COLO829 (cell line): ENCODE data around the gene SPTLC3.
"Not testable (repeated sequence)": the region's sequence is repeated elsewhere in the genome, so short reads cannot be mapped to it uniquely, and the experiment has no call there.

Experiments used
- DNase-seq: peaks from one replicate; pipeline ENCODE4 v3.0.0; 2012; ENCODE audit warnings: low spot score

The SPTLC3 gene

DNA sequence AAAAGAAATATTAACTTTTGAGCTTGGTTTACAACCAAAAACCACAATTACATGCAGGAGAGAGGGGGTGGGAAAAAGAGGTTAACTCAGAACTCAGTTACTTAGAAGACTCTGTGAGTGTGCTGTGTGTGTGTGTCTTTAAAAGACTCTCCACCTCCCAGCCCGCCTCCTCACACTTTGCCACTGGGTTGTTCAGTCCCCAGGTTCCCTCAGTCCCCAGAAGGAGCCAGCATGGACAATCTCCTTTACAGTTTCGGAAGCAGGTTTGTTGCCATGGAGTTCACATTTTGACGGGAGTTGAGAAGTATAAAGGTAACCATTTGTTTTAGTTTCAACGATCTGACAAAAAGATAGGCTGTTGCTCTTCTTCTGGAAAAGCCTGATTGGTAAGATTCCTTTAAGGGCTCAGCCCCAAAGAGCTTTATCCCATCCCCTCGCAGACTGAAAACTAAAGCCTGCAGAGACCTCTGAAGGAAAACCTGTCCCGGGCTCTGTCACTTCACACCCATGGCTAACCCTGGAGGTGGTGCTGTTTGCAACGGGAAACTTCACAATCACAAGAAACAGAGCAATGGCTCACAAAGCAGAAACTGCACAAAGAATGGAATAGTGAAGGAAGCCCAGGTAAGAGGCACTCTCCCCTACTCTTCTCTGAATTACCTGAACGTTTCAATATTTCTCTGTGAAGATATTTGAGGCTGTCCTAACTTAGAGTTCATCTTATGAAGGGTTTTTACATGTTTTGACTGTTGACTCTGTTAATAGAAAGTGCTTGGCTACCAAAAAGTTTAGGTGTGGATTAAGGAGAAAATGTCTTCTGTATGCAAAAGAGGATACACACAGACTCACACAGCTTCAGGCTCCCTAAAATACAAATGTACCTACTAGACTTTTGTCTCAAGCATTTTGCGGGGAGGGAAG is at the start of gene SPTLC3:
SPTLC3 (plus strand) TSS at position 212 of the 921 bp plus-strand sequence; CDS start at position 508, 296 bp downstream.
- no peak for DNase-seq

DNA sequence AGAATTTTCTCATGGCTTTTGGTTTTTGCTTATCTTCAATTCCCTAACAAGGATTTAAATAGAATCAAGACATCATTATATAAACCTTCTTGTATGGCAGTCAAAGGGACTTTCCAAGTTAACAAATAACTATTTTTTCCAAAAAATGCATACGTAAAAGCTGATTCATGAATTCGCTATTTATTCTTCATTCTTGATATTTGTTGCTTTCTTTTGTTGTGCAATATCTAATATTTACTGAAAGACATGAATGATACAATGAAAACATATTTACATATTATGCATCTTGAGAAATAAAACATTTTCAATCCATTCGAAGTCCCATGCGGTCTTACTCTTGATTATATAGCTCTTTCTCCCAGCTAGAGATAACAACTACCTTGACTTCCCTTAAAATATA is 47.0 kb upstream of the SPTLC3 start:
- DNase-seq = no peak

DNA sequence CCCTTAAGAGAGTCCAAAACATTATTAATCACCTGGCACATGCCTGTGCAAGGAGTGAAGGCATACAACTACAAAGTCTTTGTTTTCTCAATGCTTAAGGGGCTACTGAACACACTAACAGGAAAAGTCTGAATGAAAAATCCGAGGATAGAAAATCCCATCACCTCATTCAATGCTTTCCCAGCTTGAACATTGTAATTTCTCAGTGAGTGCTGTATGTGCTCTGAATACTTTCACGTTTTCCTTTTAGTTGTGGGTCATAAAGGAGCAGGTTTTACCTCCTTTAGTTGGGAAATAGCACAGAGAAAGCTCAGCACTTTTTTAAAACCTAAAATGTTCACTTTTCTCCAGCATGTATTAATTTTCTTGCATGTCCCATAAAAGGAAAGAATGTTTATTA is 45.9 kb upstream of the SPTLC3 start:
- no peak for DNase-seq

DNA sequence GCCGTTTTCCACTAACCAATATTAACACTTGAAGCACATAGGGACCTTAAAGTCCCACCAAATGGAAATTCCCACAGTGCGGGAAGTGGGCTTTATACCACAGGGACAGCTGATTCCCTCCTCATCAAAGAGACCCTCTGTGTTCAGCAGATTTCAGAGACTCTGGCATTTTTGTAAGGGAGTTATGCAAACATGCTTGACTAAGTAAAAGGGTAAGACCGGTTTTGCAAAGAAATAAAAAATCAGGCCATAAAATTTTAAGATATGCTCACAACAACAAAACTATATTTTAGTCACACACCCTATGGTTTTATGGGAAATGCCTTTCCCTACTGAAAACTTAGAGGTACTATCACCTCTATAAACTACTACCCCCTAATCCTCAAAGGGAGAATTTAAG is 45.4 kb upstream of the SPTLC3 start:
- no peak for DNase-seq

DNA sequence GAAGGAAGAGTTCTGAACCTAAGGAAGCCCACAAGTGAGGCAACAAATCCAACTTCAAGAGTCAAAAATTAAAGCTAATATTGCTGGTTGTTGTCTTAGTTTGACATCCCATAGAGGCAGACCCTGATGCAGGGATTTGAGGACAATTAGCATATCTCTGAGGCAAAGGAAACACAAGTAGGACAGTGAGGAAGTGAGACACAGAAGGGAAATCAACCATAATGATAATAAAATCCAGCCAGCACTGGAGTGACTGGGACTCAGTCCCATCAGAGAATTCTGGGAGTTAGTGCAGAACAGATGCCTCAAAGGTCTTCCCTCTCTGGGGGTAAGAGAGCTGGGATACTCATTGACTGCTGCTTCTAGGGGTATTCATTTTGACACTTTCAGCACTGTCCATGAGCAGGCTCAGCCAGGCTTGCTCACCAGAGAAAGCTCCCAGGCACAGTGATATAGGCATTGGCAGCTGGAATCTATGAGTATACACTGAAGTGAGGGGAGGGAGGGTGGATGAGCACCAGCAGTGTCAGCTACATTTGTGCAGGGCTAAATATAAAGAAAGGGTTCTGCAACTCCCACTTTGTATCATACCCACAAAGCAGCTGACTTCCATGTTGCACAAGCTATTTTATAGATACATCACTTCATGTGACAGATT is 43.4 kb upstream of the SPTLC3 start:
- no peak for DNase-seq

DNA sequence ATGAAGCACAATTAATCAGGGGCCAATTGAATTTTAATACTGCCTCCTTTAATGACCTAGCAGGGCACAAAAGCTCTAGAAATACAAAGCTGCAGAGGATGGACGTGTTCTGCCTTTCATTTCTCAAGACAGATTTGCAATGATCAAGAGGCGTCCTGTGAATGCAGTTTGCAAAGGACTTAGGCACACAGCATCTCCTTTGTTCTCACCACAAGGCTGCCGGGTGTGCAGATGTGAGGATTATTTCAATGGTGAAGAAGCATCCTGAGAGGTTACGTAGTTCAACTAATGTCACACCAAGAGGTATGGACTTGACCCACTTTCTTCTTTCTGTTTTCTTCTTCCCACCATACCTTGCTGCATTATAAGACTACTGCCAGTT is 42.9 kb upstream of the SPTLC3 start:
- no peak for DNase-seq

DNA sequence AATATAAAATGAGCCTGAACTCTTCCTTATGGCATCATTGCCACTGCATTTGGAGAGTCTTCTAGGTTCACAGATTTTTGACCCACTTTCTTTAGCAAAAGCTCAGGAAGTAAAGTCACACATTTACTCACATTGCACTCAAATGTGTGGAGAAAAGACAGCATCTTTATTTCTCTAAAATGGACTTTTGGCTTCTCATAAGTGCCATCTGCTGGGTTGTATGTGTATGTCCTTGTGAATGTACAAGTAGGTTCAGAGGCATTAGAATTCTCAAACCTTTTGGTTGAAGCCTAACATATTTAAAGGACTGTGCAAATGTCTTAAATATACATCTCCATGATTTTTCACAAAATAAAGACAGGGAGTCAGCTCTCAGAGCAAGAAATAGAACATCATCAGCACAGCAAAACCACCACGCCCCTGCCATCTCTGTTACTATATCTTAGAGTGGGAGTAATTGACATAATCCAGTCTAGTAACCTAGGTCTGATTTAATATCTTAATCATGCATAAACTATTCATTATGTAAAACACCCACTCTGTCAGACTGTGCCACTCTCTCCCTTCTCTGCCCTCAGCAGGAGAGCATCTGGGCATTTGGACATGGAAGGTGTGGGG is 42.2 kb upstream of the SPTLC3 start:
- DNase-seq = peak; percentile 21

DNA sequence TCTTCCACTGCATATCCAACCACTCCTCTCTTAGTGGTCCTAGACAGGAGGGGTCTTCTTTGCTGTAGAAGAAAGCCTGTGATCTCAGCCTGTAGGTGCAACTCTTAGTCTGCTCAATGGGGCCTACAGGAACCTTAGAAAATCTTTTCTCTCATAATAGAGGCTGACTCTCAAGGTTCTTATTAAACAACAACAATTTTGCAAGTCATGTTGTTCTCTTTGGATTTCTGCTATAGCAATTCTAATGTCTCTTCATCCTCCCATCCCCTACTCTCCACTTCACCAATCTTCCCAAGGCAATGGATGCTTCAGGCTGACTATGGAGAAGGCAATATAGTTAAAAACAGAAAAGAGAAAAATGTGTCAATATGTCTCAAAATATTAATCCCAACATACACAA is 40.8 kb upstream of the SPTLC3 start:
- DNase-seq = no peak

DNA sequence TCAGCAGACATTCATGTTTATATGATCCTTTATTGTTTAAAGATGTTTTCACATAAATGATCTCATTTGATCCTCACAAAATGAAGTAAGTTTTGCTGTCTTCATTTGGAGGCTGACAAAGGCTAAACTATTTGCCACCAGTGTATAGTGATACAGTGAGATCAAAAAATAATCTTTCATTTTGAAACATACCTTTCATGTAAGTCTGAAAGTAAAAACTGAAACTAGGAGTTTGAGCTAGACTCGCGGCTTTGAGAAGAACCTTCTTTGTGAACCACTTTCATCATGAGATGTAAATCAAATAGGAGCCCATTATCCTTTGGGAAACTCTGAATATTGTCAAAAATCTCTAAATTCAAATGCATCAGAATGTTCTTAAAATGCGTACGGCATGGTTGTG is 40.3 kb upstream of the SPTLC3 start:
- no peak for DNase-seq

DNA sequence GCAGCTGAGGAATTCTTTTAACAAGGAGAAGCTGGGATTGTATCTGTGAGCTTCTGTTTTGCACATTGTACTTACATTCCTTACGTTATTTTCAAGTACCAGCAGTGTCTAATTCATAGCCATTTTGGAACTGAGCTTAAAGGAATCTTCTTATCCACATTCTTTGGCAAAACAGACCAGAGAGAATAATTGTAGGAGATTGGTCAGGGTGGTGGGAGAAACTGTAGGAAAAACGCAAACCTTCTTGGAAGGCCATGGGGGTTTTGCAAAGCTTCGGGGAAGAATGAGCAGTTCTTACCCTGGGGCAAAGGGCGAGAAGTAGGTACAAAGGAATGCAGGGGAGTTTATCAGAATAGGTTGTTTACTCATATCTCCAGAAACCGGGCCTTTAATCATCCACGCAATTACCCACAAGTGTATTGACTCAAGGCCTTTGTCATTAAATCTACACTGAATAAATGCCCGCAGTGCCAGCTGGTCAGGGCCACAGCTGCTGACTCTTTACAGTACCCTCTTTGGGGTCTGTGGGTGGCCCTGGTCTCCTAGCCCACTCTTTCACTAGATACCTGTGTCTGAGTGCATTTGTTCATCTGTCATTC is 39.6 kb upstream of the SPTLC3 start:
- no peak for DNase-seq

DNA sequence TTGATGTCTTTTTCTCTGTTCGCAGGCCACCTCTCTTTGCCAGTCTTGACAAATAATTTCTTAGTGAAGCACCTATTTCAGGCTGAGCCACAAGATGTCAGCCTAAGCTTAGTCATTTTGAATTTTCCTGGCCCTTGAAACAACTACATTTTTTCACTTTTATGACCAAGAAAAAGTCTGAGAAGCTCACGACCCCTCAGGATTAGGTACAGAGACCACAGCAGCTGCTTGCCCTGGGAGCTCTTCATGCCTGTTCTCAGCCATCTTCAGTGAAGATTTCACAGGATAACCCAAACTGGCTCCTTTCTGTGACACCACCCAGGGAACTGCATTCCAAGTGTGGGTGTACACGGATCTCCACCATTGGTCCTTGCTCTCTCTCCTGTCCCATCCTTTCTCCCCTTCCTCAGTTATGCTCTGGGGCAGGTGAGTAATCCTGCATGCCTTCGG is 38.4 kb upstream of the SPTLC3 start:
- DNase-seq = peak; percentile 50

DNA sequence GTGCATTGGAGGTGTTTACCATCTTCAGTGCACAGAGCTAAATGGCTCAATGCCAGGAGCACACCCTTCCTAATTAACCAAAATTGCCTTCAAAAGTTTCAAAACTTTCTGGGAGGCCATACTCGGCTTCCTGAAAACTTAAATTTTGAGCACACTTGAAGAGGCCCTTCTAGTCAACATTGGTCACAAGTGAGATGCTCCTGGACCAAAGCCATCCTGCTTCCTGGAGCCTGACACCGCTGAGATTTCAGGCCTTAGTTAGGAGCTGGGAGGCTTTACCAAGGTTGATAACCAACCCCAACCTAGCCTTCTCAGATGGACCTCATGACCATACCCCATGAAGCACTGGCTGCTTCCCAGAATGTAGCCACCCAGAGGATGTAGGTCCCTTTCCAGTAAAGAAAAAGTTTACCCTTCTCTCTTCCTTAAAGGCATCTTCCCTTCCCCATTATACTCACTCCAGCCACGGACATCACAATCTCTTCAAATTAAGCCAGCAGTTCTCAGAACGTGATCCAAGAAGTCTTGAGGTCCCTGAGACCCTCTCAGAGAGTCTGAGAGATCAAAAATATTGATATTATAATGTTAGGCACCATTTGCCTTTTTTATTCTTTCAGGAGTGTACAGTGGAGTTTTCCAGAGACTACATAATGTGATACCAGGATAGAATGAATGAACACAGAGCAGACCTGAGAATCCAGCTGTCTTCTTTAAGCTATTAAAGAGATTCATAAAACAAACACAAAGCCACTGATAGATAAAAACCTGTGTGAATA is 32.8 kb upstream of the SPTLC3 start:
- DNase-seq = no peak

DNA sequence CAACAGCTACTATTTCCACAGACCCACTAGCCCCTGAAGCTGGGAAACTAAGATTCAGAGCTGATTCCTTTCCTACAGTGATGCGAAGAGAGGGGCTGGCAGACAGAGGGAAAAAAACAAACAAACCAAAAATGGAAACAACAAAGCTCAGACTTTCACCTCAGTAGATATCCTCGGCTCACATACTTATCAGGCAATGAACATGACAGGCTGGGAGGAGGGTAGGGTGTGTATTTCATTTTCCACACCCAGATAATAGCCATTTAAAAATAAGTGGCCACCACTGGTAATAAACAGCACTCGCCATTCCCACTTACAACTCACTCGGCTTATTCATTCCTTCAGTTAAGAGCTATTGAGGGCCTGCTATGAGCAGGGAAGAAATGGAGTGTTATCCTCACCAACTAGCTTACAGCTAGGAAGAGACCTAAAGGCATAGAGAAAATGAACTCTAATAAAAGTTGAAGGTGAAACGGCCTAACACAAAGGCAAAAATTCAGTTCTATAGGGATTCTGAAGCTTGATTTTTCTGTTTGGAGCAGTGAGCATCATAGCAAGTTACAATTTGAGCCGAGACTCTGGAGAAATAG is 32.0 kb upstream of the SPTLC3 start:
- no peak for DNase-seq

DNA sequence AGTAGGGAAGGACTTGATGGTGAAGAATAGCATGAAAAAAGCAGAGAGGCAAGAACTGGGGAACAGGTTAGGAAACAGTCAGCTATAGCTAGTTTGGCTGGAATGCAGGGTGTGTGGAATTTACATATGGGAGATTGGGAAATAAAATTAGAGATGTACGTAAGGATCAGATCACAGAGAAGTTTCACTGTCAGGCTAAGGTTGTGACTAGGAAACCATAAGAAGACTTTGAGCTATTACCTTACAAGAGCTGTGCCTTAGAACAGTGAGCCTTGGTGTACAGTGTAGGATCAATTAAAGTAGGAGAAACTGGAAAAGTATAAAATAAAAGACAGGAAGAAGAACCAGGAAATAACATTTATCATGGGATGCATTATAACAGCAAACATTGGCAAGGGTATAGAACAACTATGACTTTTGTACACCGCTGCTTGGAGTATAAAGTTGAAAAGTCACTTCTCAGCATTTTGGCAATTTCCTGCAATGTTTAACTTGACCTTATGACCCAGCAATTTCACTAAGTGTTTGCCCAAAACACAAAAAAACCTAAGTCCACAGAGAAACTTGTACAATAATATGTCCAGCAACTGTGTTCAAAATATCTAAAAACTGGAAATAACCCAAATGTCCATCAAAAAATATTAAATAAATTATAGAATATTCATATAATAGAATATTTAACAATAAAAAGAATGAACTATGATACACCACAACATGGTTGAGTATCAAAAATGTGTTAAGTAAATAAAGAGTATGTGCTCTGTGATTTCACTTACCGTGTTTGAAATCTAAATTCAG is 31.2 kb upstream of the SPTLC3 start:
- DNase-seq = no peak

DNA sequence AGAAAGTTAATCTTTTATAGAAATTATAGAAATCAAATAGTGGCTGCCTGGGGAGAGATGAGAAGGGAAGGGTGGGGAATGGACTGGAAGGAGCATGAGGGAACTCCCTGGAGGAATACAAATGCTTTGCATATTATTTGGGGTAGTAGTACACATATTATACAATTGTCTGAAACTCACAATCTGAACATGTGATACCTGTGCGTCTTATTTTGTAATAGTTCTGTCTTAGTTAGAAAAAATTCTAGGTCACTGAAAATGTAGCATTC is 30.7 kb upstream of the SPTLC3 start:
- no peak for DNase-seq

DNA sequence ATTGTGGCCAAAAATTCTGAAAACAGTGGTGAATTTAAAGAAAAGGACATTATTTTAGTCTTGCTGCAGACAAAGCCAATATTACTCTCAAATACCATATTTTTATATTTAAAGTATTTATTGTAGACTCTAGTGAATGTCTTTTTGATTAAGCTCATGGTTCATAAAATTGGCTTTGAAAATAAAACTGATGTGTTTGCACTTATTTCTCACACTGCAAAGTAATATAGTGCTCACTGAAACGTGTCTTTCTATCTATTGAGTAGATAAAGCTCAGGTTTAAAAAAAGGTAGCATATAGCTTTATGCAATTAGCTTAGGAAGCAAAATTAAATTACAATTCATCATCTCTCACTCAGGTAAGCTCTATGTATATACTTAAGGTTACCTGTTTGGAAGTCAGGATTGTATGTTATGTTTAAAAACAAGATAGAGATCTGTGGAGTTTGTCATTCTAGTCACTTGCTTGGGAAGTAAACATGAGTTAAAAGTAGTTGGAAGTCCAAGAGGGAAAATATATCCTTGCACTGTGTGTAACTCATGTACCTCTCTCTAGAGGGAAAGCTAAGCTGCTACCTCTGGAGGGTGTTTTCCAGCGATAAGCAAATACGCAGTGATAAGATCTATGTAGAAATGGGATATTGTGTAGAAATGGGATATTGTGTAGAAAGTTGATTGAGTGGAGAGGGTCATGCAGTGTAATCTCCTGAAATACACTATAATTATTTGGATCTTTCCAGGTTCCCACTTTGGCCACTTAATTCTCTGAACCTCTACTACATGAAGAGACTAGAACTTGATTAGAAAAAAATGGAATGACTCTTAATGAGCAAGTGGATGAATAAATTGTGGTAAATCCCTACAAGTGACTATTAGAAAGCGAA is 29.9 kb upstream of the SPTLC3 start:
- no peak for DNase-seq

DNA sequence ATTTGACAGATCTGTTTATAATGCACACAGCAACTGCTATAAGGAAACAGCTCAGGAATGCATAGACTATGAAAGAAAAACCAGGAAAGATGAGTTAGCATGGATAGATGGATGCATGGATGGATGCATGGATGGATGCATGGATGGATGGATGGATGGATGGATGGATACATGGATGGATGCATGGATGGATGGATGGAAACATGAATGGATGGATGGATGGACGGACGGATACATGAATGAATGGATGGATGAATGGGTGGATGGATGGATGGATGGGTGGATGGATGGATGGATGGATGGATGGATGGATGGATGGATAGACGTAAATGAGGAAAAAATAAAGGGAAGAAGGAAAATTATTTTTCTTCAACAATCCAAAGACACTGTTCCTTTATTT is 29.1 kb upstream of the SPTLC3 start:
- not testable (repeated sequence) for DNase-seq

DNA sequence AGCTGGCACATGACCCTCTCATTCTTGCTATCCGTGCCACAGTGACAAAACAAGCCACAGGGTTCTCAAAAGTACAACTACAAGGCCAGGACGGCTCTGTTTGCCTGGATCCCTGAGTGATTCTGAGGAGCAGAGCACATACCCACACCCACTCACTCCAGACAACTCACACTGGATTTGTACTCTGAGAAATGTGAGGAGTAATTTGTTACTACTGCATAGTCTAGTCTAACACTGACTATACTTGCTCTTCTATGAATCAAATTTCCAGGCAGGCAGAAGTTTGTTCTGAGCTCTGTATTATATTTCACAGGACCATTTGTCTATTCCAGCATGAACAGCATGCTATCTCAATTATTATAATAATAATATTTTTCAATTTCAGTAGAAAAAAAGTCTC is 26.7 kb upstream of the SPTLC3 start:
- DNase-seq = no peak

DNA sequence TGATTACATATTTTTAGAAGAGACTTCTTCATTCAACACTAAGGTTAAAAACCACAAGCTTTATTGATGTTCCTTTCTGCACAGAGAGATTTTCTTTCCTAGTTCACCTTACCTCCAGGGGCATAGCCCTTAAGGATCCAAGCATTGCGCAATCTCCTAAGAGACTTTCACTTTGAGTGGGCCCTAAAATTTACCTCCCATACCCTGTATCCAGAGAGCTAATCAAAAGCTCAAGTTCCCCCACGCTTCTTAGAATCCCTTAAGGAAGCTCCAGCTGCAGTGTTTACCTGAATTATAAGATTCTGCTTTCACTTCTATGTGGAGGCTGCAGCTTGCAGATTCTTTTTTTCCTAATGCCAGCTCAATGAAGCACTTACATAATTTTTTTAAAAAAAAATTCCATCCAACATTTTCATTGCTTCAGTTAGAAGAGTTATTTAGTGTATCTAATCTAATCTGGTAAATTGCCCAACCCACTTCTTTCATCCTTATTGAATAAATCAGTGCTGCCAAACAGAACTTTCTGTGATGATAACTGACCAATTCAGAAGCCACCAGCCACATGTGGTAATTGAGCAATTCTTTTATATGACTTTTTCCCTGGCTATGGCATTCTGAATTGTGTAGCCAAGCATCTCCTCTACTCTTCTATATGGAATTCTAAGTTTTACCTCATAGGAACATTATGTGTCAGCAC is 24.6 kb upstream of the SPTLC3 start:
- DNase-seq = no peak
